Fibroblast of villous mesenchyme (primary cell): ENCODE measurements around the gene RNF152. TPM values are rescaled to one million over a fixed set of nuclear protein-coding genes. Genes with fewer than 3 reads are reported as not detected.

Experiments
- DNase-seq: peaks from one replicate; pipeline ENCODE4 v3.0.0-alpha.2; 2010; ENCODE audit warnings: low read depth
- H3K4me3 ChIP-seq: 2 replicates; pipeline ENCODE4 v1.5.1; 2011; ENCODE audit warnings: low read depth, mild to moderate bottlenecking, low read length
- total RNA-seq: library from RNA; depleted of rRNA; stranded (reverse); fragments of >200 nt; gene quantifications from 2 replicates; pipeline ENCODE4 v1.2.3, GENCODE V29; 2012
- TF ChIP-seq, protein P1 (sequence below): IDR thresholded peaks from 2 replicates; pipeline ENCODE4 v1.5.1; 2012; ENCODE audit warnings: low read depth, mild to moderate bottlenecking, low read length; ENCODE audit not compliant: insufficient read depth

Gene RNF152
- total RNA-seq, 1 donor = 11.7 TPM

DNA sequence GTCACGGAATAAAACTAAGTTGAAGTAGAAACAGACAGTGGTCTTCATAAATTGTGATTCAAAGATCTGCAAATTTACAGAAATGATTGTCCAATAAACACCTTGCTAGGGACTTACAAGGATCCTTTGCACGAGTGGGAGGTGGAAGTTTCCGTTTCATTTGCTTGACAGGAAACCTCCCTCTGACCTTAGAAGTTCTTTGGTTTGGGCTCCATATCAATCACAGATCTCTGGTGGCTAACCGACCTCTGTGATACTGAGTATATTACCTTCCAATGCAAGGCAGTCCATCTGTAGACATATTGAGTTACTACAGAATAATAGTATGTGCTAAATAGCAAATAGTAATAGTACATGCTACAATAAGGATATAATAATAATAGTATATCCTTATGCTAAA is 33.7 kb upstream of the RNF152 start:
- no peak for DNase-seq
- TF ChIP-seq, protein P1, sequence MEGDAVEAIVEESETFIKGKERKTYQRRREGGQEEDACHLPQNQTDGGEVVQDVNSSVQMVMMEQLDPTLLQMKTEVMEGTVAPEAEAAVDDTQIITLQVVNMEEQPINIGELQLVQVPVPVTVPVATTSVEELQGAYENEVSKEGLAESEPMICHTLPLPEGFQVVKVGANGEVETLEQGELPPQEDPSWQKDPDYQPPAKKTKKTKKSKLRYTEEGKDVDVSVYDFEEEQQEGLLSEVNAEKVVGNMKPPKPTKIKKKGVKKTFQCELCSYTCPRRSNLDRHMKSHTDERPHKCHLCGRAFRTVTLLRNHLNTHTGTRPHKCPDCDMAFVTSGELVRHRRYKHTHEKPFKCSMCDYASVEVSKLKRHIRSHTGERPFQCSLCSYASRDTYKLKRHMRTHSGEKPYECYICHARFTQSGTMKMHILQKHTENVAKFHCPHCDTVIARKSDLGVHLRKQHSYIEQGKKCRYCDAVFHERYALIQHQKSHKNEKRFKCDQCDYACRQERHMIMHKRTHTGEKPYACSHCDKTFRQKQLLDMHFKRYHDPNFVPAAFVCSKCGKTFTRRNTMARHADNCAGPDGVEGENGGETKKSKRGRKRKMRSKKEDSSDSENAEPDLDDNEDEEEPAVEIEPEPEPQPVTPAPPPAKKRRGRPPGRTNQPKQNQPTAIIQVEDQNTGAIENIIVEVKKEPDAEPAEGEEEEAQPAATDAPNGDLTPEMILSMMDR = no peak
- H3K4me3 ChIP-seq = no peak overlapping the region

DNA sequence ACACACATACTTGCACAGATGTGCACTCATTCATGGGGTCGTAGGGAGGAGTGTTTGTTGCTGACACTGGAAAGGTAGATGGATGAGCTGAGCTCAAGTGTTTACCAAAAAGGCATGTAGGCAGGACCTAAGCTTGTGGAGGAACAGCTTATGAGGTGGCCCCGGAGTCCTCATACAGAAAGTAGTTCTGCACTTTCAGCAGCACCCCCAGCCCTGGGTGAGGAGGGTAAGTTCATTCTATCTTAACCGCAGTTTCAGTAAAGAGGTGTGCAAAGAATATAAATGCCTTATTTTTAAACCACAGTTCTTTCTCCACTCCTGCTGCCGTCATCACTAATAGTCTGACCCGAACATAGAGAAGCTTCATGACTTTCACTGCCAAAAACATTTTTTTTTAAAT is 31.7 kb upstream of the RNF152 start:
- TF ChIP-seq, protein P1 = no peak
- H3K4me3 ChIP-seq = no peak overlapping the region
- DNase-seq = no peak

DNA sequence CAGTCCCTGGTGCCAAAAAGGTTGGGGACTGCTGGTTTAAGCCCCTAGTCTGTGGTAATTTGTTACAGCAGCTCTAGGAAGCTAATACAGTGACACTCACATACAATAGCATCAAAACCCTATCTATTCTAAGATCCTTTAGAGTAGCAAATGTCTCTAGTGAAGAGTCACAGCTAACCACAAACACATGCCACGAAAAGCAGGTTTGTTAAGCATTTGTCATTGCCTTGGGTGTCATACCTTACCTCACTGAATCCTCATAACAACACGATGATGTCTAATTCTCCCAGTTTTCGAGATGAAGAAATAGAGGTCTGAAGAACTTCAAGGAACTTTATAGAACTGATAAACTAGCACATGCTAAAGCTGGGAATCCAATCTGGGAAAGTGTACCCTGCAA is 29.6 kb upstream of the RNF152 start:
- DNase-seq = no peak
- TF ChIP-seq, protein P1 = no peak
- no peak overlapping the region for H3K4me3 ChIP-seq

DNA sequence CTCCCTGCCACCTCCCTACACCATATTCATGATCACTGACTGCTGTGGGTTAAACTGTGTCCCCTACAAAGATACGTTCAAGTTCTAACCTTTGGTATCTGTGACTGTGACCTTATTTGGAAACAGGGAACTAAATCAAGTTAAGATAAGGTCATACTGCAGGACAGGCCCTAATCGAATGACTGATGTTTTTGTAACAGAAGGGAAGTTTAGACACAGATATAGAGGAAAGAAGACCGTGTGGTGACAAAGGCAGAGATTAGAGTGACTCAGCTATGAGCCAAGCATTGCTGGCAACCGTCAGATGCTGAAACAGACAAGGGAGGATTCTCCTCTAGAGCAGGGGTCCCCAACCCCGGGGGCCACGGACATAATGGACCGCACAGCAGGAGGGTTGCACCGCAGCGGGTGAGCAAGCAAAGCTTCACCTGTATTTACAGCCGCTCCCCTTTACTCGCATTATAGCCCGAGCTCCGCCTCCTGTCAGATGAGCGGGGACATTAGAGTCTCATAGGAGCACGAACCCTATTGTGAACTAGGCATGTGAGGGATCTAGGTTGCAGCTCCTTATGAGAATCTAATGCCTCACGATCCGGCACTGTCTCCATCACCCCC is 28.9 kb upstream of the RNF152 start:
- no peak overlapping the region for H3K4me3 ChIP-seq
- DNase-seq = no peak
- TF ChIP-seq, protein P1 = no peak

DNA sequence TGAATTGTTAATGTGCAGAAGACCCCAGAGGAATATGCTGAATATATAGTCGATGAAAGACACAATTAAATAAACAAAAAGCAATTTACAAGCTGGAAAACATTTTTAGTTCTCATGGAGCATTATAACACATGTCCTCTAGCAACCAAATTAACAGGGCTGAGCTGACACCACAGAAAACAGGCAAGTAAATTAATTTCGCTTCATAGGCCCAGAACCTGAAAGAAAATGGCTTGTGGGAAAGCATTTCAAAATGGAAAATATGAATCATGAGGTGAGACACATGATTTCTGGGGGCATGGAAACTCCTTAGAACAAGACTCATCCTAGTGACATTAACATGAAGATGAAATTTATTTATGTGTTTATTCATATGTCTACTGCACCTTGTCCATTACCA is 25.0 kb upstream of the RNF152 start:
- DNase-seq = no peak
- no peak overlapping the region for H3K4me3 ChIP-seq
- TF ChIP-seq, protein P1 = no peak

DNA sequence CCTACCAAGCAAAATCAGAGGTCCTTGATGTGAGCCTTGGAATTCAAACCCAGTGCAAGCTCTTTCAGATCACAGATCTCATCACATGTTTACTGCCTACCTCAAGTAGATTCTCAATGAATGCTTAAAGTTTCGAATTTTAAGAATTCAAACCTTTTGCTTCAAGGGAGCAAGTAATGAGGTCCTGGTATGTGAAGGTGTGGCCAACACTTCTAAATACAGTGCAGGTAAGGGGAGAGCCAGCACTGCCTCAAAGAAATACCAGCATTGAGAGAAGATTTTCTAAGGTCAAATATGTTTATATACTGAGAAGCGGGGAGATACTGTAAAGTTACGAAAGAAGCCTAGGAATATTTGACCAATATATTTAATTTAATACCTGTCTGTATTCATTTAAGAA is 19.7 kb upstream of the RNF152 start:
- TF ChIP-seq, protein P1 = no peak
- no peak overlapping the region for H3K4me3 ChIP-seq
- no peak for DNase-seq

DNA sequence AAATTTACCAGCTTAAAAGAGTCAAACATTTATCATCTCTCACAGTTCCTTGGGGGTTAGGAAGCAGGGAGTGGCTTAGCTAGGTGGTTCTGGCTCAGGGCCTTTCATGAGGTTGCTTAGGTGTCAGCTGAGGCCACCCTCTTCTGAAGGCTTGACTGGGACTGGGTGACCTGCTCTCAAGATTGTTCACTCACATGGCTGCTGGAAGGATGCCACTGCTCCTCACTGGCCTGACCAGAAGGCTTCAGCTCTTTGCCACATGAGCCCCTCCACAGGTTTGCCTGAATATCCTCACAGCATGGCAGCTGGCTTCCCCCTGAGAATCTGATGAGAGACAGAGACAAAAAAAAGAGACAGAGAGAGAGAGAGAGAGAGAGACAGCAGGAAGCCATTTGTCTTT is 17.3 kb upstream of the RNF152 start:
- DNase-seq = no peak
- TF ChIP-seq, protein P1 = no peak
- H3K4me3 ChIP-seq = no peak overlapping the region
